Activated naive CD4-positive, alpha-beta T cell treated with anti-CD3 and anti-CD28 coated beads, Interleukin-2, amount 50 U/mL, for 72 hours (primary cell): ENCODE results near the gene C1QTNF1. TPM values are rescaled to one million over a fixed set of nuclear protein-coding genes. Genes with fewer than 3 reads are reported as not detected.

ENCODE experiments used
- ATAC-seq, 2 donors: fragments of 150-1000 bp; cut with Tn5 transposase; 2 replicates each; pipeline ENCODE4 v1.10.0; 2021; ENCODE audit warnings: mild to moderate bottlenecking in 2 of 2, moderate library complexity in 2 of 2
- DNase-seq, 2 donors: peaks; one replicate each; pipeline ENCODE4 v3.0.0; 2021 to 2022; ENCODE audit warnings: low spot score in 2 of 2
- H3K27ac Mint-ChIP-seq, 2 donors: one replicate each; pipeline ENCODE4 v1.8.0; 2022; ENCODE audit warnings: mild to moderate bottlenecking in 2 of 2, mixed read lengths in 2 of 2
- H3K36me3 Mint-ChIP-seq, 2 donors: one replicate each; pipeline ENCODE4 v1.8.0; 2022; ENCODE audit warnings: mixed read lengths in 2 of 2
- H3K9me3 Mint-ChIP-seq, 2 donors: one replicate each; pipeline ENCODE4 v1.8.0; 2022; ENCODE audit warnings: mixed read lengths in 2 of 2
- total RNA-seq, 2 donors: library from RNA; stranded (reverse); gene quantifications; one replicate each; pipeline ENCODE4 v1.2.3, GENCODE V29; 2022

The C1QTNF1 gene
- total RNA-seq, 2 donors from 2014 or later: not detected

DNA sequence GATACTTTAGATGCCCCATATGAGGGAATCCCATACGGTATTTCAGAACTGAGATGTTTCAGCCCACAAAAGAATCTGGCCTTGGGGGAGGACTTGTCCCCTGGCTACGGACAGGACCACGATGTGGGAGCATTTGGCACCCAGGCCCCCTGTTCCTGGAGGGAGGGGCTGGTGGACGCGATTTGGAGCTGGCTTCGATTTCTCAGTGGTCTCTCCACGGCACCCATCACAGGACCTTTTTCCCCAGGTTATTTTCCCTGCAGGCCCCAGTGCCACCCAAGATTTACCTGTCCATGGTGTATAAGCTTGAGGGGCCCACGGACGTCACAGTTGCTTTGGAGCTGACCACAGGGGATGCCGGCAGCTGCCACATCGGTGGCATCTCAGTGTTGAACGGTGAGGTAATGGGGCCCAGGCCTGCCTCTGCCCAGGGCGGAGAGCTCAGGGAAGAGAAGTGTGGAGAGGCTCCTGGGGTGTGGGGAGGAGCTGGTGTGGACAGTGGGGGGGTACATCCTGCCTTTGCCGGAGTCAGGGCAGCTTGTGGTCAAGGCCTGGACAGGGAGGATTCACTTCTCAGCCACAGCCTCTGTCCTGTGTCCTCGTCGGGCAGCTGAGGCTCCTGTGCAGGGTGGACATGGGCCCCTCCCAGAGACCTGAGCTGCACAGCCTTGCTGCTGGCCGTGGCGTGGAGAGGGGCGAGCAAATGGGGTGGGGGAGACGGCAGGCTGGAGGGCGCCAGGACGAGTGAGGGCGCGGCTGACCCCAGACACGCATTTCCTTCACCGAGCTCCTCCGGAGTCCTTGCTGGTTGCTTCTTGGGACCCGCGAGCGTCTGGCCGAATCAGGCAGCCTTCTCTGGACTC is 60.6 kb downstream of the C1QTNF1 start:
- Mint-ChIP-seq H3K36me3 (peaks cover 0 to 10% of the 10 kb centered on the region in 2 donors), H3K9me3 (no peaks in the 10 kb centered on the region), H3K27ac (no peak overlapping the region)
- DNase-seq (no peak), ATAC-seq (no peak)

DNA sequence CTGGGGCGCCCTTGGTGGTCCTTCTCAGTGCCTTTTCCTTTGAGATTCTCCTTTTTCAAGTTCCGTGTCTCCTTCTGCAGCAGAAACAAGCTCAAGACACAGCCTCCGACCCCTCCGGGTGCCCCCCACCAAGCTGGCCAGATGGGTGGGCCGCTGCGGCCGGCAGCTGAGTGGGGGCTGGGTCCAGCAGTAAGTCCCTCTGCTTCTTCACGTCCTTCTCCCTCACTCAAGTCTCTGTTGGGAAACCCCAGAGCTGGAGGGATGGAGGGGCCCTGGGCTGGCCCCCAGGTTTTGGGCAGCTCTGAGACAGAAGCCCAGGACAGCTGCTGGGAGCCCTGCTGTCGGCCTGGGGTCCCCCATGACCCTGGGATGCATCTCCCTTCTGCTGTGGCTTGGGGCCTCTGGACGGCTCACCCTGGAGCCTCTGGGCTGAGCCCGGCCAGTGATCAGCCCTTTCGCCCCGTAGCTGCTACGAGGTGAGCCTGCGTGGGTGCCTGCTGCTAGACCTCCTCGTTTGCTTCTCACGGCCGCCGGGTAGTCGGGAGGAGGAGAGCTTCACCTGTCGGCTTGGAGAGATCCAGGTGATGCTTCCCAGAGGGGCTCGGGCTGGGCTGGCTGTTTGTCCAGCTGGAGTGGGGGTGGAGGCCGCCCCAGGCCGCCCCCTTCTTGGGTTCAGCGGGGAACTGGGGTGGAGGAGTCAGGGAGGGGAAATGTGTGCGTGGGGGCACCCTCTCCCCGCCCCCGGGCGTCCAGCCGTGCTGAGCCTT is 61.4 kb downstream of the C1QTNF1 start:
- H3K27ac Mint-ChIP-seq: no peak overlapping the region
- H3K36me3 Mint-ChIP-seq: peaks cover 0 to 5% of the 10 kb centered on the region in 2 donors
- no peak for DNase-seq
- H3K9me3 Mint-ChIP-seq: no peaks in the 10 kb centered on the region
- no peak for ATAC-seq

DNA sequence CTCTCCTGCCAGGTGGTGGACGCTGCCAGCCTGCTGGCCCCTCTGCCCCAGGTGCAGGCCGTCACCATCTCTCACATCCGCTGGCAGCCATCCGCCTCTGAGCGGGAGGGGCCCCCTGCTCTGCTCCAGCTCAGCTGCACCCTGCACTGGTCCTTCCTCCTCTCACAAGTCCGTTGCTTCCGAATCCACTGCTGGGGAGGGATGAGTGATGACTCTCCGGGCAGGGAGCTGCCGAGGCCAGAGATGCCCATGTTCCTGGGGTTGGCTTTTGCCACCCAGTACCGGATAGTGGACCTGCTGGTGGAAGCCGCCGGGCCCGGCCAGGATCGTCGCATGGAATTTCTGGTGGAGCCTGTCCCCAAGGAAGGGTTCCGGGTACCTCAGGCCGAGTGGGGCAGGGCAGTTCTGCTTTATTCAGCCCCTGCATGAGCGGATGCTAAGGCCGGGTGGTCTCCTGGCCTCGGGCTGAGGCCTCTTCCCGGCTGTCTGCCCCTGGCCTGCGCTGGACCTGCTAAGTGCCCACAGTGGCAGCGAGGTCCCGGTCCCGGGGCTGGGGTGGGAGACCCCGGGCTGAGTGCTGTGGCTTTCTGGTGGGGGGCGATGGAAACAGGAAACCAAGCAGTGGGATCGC is 62.1 kb downstream of the C1QTNF1 start:
- H3K9me3 Mint-ChIP-seq: no peaks in the 10 kb centered on the region
- no peak for ATAC-seq
- H3K36me3 Mint-ChIP-seq: no peaks in the 10 kb centered on the region
- no peak for DNase-seq
- H3K27ac Mint-ChIP-seq: no peak overlapping the region

DNA sequence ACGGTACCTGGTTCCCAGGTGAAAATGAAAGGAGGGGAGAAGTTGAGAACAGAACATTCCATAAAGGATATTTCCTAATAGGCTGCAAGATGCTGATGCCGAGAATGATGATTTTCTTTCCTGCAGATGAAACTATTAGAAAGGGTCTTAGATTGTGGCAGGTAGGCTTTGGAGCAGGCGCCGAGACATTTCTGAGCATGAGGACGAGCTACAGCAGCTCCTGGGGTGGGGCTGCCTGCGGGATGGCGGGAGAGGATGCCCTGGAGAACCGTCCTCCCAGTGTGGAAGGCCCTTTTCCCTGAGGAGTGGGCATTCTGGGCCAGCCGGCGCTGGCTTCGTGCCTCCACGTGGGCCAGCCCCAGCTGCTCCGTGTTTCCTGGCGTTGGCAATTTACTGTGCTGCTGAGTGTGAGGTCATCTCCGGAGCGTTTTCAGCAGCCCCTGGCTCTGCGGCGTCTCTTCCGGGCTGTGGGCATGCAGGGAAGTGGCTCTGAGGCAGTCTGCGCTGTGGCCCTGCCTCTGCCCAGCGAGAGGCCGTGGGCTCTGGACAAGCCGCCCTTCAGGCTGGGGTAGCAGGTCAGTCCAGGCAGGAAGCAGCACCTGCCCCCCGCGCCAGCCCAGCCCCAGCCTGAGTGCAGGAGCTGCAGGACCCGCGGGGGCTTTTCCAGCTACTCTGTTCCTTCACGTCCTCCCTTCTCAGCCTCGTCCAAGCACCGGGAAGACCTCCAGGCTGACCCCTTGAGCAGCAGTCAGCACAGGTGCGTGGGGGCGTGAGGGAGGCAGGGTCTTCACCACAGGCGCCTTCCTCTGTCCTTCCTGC is 62.8 kb downstream of the C1QTNF1 start:
- no peaks in the 10 kb centered on the region for H3K9me3 Mint-ChIP-seq
- H3K27ac Mint-ChIP-seq: no peak overlapping the region
- DNase-seq (no peak), ATAC-seq (no peak)
- no peaks in the 10 kb centered on the region for H3K36me3 Mint-ChIP-seq

DNA sequence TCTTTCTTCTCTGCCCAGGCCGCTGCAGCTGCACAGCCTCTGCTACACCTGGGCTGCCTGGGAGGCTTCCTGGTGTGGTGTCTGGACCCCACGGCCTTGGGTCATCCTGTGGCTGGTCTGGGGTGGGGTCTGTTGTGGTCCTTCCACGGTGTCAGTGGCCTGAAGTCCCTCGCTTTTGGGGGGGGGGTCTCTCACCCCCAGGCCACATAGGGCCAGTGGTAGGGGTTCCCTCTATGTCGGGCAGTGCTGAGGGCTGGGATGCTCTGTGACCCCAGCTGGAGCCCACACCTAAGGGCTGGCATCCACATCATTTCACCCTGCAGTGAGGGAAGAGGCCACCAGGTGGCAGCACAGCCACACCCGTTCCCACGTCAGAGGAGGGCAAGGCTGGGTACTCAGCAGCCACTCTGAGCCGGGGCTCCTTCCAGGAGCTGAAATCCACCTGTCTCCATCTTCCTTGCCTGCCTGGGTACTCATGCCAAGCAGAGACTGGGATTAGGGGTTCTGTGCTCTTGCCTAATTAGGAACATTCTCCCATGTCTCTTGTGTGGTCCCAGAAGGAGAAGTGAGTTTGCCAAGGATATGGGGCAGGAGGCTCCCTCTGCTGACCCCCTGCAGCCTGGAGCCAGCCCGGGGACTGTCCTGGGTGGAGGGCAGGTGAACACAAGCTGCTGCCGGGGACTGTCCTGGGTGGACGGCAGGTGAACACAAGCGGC is 63.6 kb downstream of the C1QTNF1 start:
- H3K27ac Mint-ChIP-seq: no peak overlapping the region
- H3K9me3 Mint-ChIP-seq: no peaks in the 10 kb centered on the region
- no peaks in the 10 kb centered on the region for H3K36me3 Mint-ChIP-seq
- ATAC-seq: peak; percentile 79 to 84
- DNase-seq: peak; percentile 75 to 85

DNA sequence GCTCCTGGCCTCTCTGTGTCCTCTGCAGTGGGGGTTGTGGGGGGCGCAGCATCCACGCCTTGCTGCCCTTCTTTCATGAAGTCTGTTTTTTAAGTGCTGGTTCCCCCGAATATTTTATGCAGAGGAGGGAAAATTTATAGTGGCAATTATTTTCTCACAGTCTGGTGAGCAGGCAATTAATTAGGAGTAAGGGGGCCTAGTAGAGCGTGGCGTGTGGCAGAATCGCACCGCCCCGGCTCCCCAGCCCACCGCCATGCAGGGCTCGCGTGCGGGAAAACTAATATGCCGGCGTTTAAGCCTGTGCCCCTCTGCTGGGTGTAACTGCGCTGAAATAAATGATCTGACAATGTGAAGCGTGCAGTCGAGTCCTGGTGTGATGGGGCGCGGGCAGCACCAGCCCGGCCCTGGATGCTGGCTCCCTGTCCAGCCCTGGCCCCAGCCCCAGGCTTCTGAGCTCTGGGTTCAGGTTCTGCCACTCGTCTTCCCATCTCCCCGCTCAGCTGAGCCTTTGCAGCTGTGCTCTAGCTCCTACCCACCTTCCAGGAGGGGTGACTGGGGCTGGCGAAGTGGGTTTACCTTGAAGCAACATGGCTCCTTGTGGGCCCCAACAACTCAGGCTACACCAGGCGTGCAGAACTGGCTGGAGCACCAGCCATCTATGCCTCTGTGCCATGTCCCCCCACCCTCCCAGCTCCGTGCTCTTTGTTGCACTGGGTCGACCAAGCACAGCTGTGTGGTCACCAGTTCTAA is 64.5 kb downstream of the C1QTNF1 start:
- Mint-ChIP-seq H3K27ac (no peak overlapping the region), H3K36me3 (no peaks in the 10 kb centered on the region), H3K9me3 (no peaks in the 10 kb centered on the region)
- no peak for ATAC-seq
- no peak for DNase-seq

DNA sequence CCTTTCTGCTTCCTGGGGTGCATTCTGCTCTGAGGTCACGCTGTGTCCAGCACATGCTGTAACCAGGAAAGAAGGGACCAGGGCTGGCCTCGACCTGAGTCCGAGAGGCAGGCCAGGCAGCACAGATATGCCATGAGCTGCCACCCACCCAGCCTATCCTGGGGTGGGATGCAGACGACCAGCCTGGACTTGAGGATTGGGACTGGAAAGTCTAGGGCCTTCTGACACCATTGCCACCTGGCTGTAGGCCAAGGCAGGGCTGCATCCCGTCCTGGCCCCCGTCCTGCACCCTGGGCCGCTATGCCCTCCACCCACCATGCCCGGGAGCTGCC is 65.0 kb downstream of the C1QTNF1 start:
- DNase-seq (no peak), ATAC-seq (no peak)
- H3K36me3 Mint-ChIP-seq: no peaks in the 10 kb centered on the region
- H3K27ac Mint-ChIP-seq: no peak overlapping the region
- no peaks in the 10 kb centered on the region for H3K9me3 Mint-ChIP-seq

DNA sequence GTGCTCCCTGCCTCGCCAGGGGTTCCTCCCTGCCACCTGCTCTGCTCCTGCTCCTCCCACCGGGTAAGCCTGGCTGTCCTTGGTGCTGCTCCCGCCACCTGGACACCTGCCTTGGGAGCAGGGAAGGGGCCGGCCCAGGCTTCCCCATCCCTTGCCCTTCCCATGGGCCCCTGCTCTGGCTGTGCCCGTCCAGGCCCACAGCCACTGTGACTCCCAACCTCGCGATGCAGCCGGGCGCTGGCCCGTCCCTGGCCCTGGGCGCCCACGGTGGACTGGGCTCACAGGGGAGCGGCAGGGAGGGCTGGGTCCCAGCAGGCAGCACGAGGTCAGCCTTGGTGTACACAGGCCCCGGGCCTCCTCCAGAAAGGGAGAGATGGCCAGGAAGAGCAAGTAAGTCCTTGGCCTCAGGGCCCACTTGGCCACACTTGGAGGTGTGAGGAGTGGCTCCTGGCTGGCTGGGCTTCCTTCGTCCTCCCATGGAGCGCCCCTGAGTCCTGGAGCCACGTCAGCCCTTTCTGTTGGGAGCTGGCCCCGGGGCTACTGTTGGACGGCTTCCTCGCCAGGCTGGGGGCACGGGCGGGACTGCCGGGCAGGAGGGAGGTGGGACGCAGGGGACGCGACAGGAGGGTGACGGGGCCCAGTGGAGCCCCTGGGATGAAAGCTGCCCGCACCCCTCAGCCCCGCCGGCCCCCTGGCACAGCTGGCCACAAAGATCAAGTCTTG is 65.9 kb downstream of the C1QTNF1 start:
- no peak for DNase-seq
- no peaks in the 10 kb centered on the region for H3K9me3 Mint-ChIP-seq
- H3K36me3 Mint-ChIP-seq: no peaks in the 10 kb centered on the region
- no peak overlapping the region for H3K27ac Mint-ChIP-seq
- ATAC-seq: no peak

DNA sequence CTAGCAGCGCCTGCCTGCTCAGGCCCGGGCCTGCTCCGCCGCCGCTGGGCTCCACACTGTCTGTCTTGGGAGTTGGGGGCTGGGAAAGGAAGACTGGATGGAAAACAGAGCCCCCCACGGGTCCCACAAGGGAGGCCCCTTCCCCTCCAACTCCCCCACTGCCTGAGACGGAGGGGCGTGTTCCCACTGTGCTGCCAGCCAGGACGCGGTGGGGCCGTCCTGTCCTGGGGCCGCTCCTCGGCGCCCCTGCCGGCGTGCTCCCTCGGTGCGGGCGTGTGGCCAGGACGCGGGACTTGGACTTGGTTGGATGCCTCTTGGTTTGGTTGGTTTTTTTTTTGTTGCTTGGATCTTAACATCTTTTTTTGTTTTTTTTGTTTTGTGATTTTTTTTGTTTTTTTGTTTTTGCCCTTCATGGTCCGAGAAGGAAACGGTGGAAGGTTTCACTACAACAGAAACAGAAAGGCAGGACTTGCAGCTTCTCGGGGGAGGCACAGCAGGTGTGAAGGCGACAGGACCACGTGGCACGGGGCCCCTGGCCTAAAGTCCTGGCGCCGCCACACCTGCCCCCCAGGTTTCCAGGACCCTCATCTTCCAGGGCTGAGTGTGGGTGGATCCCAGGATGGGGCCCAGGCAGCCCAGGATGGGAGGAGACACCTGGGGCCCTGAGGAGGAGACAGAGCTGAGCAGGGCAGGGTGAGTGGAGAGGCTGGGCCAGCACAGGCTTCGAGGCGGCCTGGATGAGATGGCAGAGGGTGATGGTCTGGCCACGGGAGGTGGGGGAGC is 66.7 kb downstream of the C1QTNF1 start:
- no peak for DNase-seq
- Mint-ChIP-seq H3K27ac (peak overlapping the region in 1 of 2 donors; percentile 33), H3K36me3 (no peaks in the 10 kb centered on the region), H3K9me3 (no peaks in the 10 kb centered on the region)
- no peak for ATAC-seq

DNA sequence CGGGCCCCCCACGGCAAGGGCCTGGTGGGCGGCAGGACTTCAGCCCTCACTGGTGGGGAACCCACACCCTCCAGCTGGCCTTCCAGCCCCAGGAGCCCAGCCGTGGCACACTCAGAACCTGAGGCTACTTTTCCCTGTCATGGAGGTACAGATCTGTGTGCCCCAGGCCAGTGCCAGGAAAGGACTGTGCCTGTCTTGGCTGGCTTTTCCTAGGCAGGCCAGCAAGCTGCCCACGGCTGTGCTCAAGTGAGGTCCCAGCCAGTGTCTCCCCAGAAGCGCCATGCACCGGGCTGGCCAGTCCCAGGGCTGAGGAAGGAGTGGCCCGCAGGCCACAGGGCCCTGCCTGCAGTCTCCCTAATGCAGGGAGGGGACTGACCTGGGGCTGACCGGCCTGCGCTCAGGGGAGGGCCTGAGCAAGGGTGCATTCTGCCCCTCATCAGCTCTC is 67.3 kb downstream of the C1QTNF1 start:
- no peaks in the 10 kb centered on the region for H3K9me3 Mint-ChIP-seq
- ATAC-seq (no peak), DNase-seq (no peak)
- H3K36me3 Mint-ChIP-seq: no peaks in the 10 kb centered on the region
- no peak overlapping the region for H3K27ac Mint-ChIP-seq

DNA sequence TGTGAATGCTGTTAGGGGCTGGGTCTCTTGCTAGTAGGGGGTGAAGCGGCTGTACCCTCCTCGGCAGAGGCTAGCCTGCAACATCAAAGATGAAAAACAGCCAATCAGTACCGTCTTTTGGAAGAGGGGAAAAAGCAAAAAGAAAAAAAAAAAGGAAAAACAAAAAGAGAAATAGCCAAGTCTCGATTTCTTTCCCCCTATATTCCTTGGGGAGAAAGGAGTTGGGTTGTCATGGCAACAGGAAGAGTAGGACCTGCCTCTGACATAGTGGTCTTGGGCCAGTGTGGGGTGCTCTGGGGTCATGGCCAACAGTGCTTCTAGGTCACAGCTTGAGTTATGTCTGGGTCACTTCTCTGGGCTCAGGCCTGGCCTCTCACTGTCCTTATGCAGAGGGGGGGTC is 68.6 kb downstream of the C1QTNF1 start:
- Mint-ChIP-seq H3K36me3 (no peaks in the 10 kb centered on the region), H3K27ac (no peak overlapping the region), H3K9me3 (no peaks in the 10 kb centered on the region)
- no peak for ATAC-seq
- DNase-seq: no peak

DNA sequence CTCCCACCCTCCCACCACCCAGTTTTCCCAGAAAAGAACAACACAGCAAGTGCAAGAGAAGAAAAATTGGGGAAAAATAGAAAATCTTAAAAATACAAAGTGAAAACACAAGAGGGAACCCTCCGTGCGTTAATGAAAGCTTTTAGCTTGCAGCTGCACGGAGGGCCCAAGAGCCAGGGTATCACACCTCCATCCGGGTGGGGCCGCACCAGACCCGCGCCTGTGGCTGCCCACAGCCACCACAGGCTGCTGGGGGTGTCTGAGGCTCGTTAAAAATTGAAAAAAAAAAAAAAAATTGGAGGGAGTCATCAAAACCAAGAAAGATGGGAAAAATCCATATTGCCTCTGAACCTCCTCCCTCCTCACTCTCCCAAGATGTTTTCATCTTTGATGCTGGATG is 69.3 kb downstream of the C1QTNF1 start:
- H3K36me3 Mint-ChIP-seq: no peaks in the 10 kb centered on the region

DNA sequence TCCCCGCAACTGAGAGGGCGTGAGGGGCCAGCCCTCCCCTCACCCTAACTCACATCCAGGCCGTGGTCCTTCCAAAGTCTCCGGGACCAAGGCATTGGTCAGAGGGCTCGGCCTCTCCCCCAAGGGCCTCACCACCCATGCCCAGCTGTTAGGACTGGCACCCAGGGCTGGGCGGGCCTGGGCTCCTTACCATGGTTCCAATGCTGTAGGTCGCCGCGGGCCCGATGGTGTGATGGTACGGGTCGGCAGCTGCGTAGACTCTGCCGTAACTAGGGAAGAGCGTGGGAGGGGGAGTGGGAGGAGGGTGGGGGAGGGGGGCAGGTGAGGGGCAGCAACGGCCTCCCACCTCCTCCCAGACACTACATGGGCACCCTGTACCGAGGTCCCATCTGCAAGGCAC is 70.3 kb downstream of the C1QTNF1 start:
- Mint-ChIP-seq H3K36me3 (no peaks in the 10 kb centered on the region), H3K9me3 (no peaks in the 10 kb centered on the region), H3K27ac (no peak overlapping the region)
- no peak for DNase-seq
- no peak for ATAC-seq

More for the DNA sequence above, 69.3 kb downstream of the C1QTNF1 start:
- Mint-ChIP-seq H3K9me3 (no peaks in the 10 kb centered on the region), H3K27ac (no peak overlapping the region)
- ATAC-seq: no peak
- DNase-seq: no peak

DNA sequence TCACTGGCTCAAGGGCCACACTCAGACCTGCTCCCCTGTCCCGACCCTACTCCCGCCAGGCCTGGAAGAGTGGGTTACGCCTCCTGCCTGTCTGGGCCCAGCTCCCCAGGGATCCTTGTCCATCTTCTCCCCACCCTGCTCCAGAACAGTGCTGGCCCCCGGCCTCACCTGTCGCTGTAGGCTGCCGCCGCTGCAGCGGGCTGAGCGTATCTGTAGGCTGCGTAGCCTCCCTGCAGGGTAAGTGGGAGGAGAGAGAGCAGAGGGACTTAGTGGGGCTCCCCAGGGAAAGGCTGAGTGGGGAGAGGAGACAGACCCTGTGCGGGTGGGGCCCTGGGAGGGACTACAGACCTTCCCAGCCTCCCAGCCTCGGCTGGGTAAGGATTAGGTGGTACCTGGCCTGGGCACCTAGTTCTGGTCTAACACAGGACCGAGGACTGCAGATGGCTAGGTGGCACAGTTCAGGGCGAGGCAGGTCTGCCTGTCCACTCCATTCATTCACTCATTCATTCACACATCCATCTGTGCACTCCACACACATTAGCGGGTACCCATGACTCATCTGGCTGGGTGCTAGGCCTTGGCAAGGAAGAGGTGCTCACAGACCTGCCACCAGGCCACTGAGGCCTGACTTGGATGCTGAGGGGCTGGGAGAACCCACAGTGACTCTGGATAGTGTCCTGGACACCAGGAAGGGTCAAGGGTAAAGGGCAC is 71.5 kb downstream of the C1QTNF1 start:
- DNase-seq (no peak), ATAC-seq (peak in 1 of 2 donors; percentile 21)
- H3K36me3 Mint-ChIP-seq: no peaks in the 10 kb centered on the region
- H3K27ac Mint-ChIP-seq: no peak overlapping the region
- no peaks in the 10 kb centered on the region for H3K9me3 Mint-ChIP-seq
